ENCODE data around the gene PELI2. TPM values are rescaled to one million over a fixed set of nuclear protein-coding genes. Genes with fewer than 3 reads are reported as not detected.

Gene PELI2, protein sequence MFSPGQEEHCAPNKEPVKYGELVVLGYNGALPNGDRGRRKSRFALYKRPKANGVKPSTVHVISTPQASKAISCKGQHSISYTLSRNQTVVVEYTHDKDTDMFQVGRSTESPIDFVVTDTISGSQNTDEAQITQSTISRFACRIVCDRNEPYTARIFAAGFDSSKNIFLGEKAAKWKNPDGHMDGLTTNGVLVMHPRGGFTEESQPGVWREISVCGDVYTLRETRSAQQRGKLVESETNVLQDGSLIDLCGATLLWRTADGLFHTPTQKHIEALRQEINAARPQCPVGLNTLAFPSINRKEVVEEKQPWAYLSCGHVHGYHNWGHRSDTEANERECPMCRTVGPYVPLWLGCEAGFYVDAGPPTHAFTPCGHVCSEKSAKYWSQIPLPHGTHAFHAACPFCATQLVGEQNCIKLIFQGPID
- total RNA-seq, result 10 to 100 TPM; 16.0 to 17.5 TPM
- long read RNA-seq, donor 1, partial matches to known transcripts, result 1 of 4 reads
- long read RNA-seq, donor 1, other reads (novel, unspliced or antisense), result 3 of 4 reads
- long read RNA-seq, donor 2, partial matches to known transcripts, result 0 of 5 reads
- long read RNA-seq, donor 2, other reads (novel, unspliced or antisense), result 5 of 5 reads

DNA sequence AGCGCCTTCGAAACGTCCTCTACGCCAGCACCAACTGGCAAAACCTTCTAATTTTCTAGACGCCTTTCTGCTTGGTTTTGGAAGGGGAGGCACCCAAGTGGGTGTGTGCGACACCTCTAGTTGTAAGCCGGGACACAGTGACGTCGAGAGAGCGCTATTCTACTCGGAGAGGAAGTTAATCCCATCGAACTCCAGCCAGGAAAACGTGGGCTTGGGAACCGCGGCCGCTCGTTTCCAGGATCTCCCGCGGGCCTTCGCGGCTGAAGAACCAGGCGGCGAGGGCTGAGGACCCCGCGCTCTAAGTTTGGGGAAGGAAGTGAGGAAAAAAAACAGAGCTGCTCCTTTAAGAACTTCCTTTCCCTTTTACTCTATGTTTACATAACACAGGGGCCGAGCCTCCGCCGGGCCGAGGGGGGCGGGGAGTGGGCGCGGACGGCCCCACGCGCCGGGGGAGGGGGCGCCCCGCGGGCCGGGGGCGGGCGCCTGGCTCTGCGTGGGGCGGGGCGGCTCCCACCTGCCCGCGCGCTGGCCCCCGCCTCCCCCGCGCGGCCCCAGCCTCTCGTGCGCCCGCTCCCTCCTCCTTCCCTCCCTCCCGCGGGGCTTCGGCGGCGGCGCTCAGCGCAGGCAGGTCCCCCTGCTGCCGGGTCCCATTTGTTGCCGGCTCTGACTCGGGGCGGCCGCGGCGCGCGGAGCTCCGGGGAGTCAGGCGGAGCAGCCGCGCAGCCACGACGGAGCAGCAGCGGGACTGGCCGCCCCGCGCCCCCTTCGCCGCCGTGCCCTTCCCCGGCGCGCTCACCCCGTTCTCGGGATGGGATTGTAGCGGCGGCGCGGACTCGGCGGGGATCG lies at the start of gene PELI2:
Gene PELI2, plus strand, starts transcription at position 647 of the 846 bp plus-strand sequence. CDS start 250 bp downstream, outside the sequence.
- intact Hi-C loops (cut with DNase I), result loop anchor here in 1 of 2 donors (5.0 kb wide), 1 partner anchor 219 kb away; no protein-coding TSS in a partner anchor
- DNase-seq (ENCODE audit: low spot score), result peak; percentile 94

DNA sequence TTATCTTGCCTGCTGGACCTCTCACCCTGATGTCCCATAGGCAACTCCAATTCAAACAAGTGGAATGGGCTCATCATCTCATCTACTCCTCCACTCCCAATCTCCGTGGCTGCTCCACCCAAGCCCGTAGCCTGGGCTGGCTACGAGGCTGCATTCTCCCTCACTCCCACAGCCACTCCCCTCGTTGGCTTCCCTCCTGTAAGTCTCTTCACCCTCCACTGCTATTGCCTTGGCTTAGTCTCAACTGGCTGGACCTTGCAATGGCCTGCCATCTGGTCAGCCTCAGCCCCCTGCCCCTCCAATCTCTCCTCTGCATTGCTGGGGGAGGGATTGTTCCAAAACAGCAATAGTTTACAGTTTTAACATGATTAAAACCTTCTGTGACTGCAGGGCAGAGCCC lies 44.4 kb upstream of the PELI2 start:
- intact Hi-C loops (cut with DNase I), result no loop called here

DNA sequence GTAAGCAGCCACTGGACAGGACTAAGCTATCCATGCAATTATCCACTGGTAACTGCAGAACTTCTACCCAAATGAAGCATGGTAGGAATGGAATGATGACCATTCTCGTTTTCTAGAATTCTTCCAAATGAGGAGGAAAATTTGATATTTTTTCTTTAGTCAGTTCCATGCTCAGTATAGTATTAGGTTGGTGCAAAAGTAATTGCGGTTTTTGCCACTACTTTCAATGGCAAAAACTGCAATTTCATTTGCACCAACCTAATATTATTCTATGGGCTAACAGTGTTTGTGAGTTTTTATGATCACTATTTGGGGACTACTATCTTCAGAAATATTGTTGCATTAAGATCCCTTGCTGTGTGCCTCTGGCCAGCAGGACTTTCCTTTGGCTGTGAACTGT lies 42.9 kb upstream of the PELI2 start:
- intact Hi-C loops (cut with DNase I), result no loop called here
- no peak for DNase-seq (ENCODE audit: low spot score)

More for the DNA sequence above, 44.4 kb upstream of the PELI2 start:
- no peak for DNase-seq (ENCODE audit: low spot score)

DNA sequence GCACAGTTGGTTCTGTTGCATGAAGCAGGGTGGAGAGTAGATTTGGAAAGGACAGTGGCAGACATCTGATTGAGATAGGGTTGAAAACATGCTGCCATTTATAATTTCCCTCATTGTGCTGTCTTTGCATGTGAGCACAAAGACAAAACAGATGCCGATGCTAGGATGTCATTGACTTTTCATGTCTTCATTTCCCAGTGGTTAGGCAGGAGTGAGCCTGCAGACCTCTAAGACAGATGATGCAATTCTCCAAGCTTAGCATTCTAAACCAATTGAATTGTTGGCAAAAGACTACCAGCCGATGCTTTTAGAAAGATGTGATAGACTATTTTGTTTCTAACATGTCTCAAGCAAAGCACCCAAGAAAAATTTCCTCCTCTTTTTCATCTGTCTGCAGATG lies 37.1 kb upstream of the PELI2 start:
- no peak for DNase-seq (ENCODE audit: low spot score)
- intact Hi-C loops (cut with DNase I), result no loop called here

DNA sequence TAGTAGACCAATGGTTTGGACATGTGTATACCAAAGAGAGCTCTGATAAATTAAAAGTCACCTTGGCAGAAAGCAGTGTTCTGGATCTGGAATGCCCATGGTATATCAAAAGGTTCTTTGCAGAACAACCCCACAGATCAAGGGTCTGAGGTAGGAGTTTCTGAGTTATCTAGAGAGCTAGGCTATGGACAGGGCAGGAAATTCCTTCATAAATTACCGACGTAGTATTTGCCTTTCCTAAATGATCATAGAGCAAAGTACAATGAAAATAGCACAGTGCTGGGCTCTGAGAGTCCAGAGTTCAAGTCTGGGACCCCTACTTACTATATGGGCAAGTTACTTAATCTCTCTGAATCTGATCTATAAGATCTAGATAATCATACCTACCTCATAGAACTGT lies 35.3 kb upstream of the PELI2 start:
- DNase-seq (ENCODE audit: low spot score), result no peak
- intact Hi-C loops (cut with DNase I), result no loop called here

DNA sequence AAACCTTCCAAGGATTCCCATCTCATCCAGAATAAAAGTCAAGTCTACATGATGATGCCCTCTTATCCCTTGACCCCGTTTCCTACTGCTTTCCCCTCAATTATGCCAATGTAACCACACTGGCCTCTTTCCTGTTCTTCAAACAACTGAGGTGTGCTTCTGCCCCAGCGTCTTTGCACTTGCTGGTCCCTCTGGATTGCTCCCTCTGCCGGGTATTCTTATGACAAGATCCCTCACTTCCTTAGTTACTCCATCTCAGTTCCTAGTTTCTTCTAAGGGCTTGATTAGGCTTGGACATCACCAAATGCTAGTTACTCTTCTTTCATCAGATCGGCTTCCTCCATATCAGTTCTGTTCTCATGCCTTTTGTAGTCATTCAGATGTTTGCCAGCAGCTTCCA lies 32.7 kb upstream of the PELI2 start:
- DNase-seq (ENCODE audit: low spot score), result no peak
- intact Hi-C loops (cut with DNase I), result no loop called here

DNA sequence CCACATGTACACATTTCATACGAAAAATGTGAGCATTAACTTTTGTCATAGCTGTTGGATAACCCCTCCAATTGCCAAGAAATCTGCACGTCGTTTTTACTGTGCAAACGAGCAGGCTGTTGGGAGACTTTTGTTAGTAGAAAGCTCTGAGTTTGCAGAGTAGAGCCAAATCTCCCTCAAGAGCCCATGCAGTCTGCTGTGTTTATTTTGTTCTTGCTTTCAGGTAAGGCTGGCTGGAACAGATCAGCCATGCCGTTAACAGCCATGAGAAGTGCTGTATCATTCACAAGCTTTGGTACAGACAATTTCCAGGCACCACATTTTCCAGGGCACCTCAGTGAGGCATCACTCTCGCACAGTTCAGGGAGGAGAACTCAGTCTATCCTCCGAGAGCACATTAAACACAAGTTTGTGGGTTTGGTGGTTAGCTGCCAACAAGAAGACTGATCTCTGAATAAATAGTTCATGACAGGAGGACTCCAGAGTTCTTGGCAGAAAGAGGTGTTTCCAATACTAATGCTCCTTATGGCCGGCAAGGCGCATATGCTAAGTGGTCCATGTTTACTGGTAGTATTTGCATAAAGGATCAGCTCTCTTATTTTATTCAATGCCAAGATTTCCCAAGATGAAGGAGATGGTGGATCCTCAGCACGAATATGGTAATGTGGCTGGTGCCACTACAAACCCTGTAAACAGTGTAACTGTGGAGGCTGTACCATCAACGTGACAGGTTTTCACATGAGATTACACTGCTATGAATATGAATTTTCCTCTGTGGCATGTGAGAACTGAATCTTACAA lies 30.3 kb upstream of the PELI2 start:
- intact Hi-C loops (cut with DNase I), result no loop called here
- no peak for DNase-seq (ENCODE audit: low spot score)

DNA sequence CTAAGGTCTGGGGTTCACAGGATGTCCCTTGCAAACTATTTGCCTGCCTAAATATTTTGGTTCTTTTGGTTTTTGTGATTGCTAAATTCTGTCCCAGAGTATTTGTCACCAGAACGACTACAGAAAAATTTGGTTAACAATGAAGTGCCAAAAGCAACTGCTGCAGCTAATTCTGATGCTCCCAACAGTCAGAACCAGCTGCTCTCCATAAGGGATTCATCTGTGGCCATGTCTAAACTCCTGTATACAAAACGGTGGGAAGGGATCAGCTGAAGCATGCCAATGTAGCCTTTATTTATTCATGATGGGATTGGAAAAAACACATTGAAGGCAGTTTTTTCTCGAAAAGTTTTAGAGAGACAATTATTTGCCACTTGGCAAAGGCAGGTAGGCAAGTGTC lies 29.3 kb upstream of the PELI2 start:
- no peak for DNase-seq (ENCODE audit: low spot score)
- intact Hi-C loops (cut with DNase I), result no loop called here

DNA sequence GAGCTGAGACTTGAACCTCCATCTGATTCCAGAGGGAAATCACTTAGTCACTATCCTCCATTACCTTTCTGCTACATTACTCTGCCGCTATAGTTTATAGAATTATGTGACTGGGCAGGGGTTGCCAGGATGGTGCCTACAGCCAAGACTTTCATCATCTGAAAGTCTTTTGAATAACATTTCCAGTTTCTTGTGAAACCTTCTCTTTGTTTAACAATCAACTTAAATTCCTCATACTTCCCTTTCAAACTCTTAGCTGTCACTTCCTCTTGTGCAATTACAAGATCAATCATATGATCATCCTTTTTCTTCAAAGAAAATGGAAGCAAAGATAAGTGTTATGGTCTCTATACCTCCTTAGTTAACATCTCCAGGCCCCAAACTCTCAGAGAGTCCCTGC lies 25.4 kb upstream of the PELI2 start:
- no peak for DNase-seq (ENCODE audit: low spot score)
- intact Hi-C loops (cut with DNase I), result no loop called here

DNA sequence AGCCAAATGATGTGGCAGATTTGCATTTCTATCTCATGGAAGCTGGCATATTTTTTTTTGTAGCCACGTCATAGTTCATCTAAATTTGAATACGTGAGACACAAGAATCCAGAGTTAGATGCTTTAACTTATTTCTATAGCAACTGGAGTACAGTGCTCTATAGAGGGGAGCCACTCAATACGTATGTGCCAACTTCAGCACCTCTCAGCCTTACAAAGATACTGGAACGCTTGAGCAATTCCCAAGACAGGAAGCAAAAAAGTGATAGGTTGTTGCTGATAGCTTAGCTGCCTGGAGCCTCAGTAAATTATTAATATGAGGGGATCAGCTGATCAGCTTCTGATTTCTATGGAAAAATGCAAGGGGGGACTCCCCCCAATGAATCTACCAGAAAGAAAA lies 24.1 kb upstream of the PELI2 start:
- intact Hi-C loops (cut with DNase I), result no loop called here
- DNase-seq (ENCODE audit: low spot score), result no peak

DNA sequence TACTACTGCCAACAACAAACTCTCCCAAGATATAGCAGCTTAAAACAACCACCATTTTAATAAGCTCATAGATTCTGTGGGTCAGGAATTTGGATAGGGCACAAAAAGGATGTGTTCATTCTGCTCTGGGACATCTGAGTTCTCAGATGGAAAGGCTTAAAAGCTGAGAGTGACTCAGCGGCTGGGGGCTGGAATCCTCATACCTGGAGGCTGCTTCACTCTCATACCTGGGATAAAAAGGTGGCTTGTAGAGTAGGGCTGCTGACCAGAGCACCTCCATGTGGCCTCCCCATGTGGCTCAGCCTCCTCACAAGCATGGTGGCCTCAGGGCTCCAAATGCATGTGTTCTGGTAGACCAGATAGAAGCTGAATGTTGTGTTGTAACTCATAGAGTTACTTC lies 20.2 kb upstream of the PELI2 start:
- intact Hi-C loops (cut with DNase I), result no loop called here
- no peak for DNase-seq (ENCODE audit: low spot score)

DNA sequence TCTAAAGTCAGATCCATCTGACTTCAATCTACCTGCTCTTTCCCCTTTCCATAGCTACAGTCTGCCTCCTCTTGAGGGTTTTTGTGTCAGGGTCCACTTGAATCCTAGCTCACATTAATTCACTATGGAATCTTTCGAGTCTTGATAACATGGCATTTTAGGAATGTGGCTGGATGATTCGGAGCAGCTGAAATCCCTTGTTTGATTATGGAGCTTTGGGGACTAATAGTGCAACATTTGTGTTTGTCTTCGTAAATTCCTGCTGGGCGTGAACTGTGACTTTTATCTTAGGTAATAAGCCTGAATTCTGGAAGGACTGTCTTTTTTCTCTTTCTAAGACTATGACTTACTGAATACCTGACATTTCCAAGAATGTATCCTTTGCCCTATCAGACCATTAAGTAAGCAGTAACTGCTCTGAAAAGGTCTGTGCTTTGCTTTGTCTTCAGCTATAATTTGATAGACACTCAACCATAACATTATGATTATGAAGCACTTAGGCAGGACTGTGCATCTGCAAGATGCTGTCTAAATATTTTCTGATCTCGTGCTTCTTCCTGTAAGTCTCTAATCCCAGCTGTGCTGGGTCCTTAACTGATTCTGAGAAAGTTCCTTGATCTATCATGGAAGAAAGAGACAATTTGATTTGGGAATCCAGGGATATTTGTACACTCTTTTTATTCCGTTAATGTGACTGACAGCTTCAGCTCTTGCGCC lies 19.0 kb upstream of the PELI2 start:
- intact Hi-C loops (cut with DNase I), result no loop called here

DNA sequence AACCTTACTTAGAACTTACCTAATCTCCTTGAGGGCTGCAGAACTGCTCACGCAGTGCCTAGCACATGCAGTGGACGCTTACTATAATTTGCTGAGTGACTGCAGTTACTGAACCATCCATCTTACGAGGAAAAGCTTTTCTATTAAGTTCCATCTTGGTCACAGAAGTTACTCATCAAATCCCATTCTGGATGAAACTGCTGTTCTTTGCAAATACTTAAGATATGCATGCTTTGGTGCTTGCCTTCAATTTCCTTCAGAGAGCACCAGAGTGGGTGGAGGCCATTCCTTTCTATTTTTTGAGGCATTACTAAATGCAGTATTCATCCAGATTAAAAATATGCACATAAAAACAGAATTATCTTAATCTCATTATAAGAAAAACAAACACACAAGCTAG lies 17.7 kb upstream of the PELI2 start:
- no peak for DNase-seq (ENCODE audit: low spot score)
- intact Hi-C loops (cut with DNase I), result no loop called here

More for the DNA sequence above, 19.0 kb upstream of the PELI2 start:
- no peak for DNase-seq (ENCODE audit: low spot score)

DNA sequence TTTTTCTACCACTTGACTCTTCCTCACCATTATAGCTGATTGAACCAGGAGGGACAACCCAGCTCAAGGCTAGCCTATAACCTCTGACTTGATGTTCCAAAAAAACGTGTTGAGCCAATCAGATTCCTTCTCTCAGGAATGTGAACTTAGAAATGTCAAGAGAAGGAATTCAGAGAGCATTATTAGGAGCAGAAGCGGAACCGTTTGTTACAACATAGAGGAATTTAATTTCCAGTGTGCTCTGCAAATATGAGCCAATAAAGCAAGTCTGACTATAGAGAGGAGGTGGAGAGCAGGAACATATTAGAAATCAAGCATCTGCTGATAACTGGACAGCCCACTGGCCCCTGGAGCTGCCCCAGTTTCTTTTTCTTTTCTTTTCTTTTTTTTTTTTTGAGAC lies 15.3 kb upstream of the PELI2 start:
- DNase-seq (ENCODE audit: low spot score), result no peak
- intact Hi-C loops (cut with DNase I), result no loop called here

DNA sequence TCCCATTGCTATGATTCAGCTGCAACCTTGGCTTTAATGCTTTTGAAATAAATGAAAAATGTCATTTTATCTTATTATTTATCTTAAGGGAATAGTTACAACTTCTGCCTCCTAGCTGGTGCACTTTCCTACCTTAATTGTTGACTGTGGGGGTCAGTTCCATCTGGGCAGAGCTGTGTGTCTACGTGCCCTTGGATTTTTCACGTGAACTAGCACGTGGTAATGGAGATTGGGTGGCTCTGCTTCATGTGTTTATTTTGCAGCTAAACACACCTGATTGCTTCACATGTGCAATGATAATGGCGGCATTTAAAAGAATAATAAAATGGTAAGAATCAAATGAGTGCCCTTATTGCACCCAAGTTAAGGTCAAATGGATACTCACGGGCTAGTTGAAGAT lies 10.6 kb upstream of the PELI2 start:
- intact Hi-C loops (cut with DNase I), result no loop called here
- DNase-seq (ENCODE audit: low spot score), result no peak

DNA sequence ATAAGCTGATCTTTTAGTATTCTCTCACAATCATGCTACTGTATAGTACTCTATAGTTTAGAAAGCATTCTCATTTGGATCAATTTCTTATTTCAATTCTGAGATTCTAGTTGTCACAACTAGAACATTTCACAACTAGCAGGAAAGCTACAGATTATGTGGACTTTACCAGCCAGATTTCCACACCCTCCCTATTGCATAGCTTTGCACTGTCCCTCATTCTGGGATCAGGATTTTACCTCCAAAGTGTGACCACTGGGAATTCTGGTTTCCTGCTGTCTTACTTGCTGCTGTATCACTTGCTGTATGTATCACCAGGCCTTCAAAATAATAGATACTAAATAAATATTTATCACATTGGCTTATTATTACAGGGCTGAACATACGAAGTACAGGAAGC lies 10.2 kb upstream of the PELI2 start:
- intact Hi-C loops (cut with DNase I), result no loop called here
- no peak for DNase-seq (ENCODE audit: low spot score)

DNA sequence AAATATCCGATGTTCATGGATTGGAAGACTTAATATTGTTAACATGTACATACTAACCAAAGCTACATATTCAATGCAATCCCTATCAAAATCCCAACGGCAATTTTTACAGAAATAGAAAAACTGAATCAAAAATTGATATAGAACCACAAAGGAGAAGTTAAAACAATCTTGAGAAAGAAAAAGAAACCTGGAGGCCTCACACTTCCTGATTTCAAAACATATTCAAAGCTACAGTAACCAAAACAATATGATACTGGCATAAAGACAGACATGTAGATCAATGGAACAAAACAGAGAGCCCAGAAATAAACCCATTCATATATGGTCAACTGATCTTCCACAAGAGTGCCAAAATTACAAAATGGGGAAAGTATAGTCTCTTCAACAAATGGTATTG lies 5.4 kb upstream of the PELI2 start:
- intact Hi-C loops (cut with DNase I), result no loop called here
- DNase-seq (ENCODE audit: low spot score), result no peak

DNA sequence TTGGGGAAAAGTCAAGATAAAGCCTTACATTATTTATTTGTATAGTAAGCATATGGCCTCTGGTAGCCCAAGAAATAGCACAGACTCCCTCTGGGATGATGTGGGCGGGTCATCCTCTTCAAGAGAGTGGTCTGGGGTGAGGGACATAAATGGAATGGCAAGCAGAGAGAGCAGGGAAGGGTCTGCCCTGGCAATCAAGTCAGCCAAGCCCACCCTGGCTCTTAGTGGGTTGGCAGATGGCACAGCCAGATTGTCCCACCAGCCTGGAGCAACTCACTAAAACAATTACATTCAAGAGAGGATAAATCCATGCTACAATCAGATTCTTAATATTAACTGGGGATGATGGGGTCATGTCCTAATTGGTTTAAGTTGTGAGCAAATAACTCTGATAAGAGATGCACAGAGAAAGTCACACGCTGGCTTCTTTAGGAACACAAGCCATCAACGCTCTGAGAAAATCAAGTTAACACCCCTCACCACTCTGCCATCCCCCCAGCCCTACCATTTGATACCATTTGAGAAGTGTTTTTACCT lies 2.8 kb upstream of the PELI2 start:
- intact Hi-C loops (cut with DNase I), result loop anchor here in 1 of 2 donors (5.0 kb wide), 1 partner anchor 222 kb away; no protein-coding TSS in a partner anchor
- DNase-seq (ENCODE audit: low spot score), result no peak

Measured in posterior vena cava (tissue), 2 donors.